Astrocyte of the cerebellum (primary cell): ENCODE data around the gene MATN4.

Experiments
- DNase-seq: peaks from one replicate; pipeline ENCODE4 v3.0.0-alpha.2; 2011; ENCODE audit warnings: low read depth
- H3K4me3 ChIP-seq: 2 replicates; pipeline ENCODE4 v1.5.1; 2011; ENCODE audit warnings: mild to moderate bottlenecking, low read depth, low read length, moderate library complexity
- in situ Hi-C: cut with HindIII; loops from 2 replicates; pipeline ENCODE4 v1.10.0; 2017; ENCODE audit warnings: low sequenced_read_pairs
- TF ChIP-seq, protein P1 (sequence below): IDR thresholded peaks from 2 replicates; pipeline ENCODE4 v1.5.1; 2012; ENCODE audit warnings: low read length, low read depth, moderate library complexity, mild to moderate bottlenecking; ENCODE audit errors: missing control alignments

MATN4 gene

DNA sequence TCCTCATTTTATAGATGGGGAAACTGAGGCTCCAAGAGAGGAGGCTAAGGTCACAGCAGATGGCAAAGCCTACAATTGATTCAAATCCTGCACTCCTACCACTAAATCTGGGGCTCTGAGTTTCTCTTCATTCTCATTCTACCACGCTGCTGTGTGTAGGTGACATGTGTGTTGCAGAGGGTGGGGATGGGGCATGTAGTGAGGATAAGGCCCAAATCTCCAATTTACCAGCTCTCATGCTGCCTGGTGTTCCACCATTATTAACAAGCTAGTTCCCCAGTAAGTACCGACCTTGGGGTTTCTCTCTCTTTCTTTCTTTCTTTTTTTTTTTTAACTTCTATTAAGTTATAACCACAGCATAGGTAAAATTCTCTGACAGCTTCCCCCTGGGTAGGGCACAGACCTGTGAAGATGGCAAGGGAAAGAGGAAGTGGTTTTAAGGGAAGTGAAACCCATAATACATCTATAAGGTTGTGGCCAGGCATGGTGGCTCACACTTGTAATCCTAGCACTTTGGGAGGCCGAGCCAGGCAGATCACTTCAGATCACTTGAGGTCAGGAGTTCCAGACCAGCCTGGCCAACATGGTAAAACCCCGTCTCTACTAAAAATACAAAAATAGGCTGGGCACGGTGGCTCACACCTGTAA is 13.0 kb upstream of the MATN4 start:
- DNase-seq = no peak
- no peak overlapping the region for H3K4me3 ChIP-seq
- TF ChIP-seq, protein P1, sequence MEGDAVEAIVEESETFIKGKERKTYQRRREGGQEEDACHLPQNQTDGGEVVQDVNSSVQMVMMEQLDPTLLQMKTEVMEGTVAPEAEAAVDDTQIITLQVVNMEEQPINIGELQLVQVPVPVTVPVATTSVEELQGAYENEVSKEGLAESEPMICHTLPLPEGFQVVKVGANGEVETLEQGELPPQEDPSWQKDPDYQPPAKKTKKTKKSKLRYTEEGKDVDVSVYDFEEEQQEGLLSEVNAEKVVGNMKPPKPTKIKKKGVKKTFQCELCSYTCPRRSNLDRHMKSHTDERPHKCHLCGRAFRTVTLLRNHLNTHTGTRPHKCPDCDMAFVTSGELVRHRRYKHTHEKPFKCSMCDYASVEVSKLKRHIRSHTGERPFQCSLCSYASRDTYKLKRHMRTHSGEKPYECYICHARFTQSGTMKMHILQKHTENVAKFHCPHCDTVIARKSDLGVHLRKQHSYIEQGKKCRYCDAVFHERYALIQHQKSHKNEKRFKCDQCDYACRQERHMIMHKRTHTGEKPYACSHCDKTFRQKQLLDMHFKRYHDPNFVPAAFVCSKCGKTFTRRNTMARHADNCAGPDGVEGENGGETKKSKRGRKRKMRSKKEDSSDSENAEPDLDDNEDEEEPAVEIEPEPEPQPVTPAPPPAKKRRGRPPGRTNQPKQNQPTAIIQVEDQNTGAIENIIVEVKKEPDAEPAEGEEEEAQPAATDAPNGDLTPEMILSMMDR = no peak
- in situ Hi-C loops = no loop called here

DNA sequence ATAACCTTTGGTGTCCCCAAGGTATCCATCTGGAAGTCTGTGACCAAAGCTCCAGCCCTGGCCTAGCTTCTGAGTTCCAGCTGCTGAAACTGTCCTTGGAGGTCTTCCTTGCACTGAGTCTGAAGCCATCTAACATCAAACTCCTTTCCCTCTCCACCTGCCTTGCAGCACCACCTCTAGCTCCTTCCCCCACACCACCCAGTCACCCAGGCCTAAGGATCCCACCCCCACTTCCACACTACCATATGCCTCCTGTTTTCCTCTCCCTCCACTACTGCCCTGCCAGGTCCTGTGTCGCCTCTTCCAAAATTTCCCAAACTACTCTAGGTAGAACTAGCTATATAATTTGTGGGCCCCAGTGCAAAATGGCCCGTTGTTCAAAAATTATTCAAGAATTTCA is 10.8 kb upstream of the MATN4 start:
- TF ChIP-seq, protein P1 = no peak
- H3K4me3 ChIP-seq = no peak overlapping the region
- in situ Hi-C loops = no loop called here
- no peak for DNase-seq

- no peak overlapping the region for H3K4me3 ChIP-seq
- DNase-seq = no peak
- in situ Hi-C loops = no loop called here
- TF ChIP-seq, protein P1 = no peak
Measured at GRCh38 chr20:45318386-45318939, 10.4 kb upstream of the MATN4 start.

- no peak overlapping the region for H3K4me3 ChIP-seq
- DNase-seq = no peak
- TF ChIP-seq, protein P1 = no peak
- in situ Hi-C loops = no loop called here
Measured at GRCh38 chr20:45317826-45318225, 9.7 kb upstream of the MATN4 start.

- in situ Hi-C loops = no loop called here
- DNase-seq = no peak
- no peak overlapping the region for H3K4me3 ChIP-seq
- TF ChIP-seq, protein P1 = no peak
Measured at GRCh38 chr20:45316150-45317080, 8.3 kb upstream of the MATN4 start.

DNA sequence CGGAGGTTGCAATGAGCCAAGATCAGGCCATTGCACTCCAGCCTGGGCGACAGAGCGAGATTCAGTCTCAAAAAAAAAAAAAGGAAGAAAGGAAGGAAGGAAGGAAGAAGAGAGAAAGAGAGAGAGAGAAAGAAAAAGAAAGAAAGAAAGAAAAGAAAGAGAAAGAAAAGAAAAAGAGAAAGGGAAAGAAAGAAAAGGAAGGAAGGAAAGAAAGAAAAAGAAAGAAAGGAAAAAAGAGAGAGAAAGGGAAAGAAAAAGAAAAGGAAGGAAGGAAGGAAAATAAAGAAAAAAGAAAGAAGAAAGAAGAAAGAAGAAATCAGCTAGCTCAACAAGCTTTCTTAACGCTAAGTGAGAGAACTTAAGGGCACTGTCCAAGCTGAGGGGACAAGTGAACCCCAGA is 7.6 kb upstream of the MATN4 start:
- no peak for DNase-seq
- no peak overlapping the region for H3K4me3 ChIP-seq
- TF ChIP-seq, protein P1 = no peak
- in situ Hi-C loops = no loop called here
